Thymus (tissue), 11 donors: Measurements from ENCODE around the gene KDM5B. TPM values are rescaled to one million over a fixed set of nuclear protein-coding genes. Genes with fewer than 3 reads are reported as not detected.
"Not testable (repeated sequence)": the region's sequence is repeated elsewhere in the genome, so short reads cannot be mapped to it uniquely, and the experiment has no call there.

Experiments
- DNase-seq, 9 donors: peaks; one replicate each; pipeline ENCODE4 v3.0.0-alpha.2; 2013; ENCODE audit warnings: low spot score in 9 of 9, low read depth in 6 of 9, missing footprints in 1 of 9
- H3K27ac ChIP-seq, 2 donors: one replicate each; pipeline ENCODE4 v1.5.1; 2013; ENCODE audit warnings: control low read depth in 1 of 2, low read depth in 1 of 2, low read length in 1 of 2, mild to moderate bottlenecking in 1 of 2, moderate library complexity in 1 of 2
- H3K27me3 ChIP-seq, 2 donors: one replicate each; pipeline ENCODE4 v1.5.1; 2013; ENCODE audit warnings: low read length in 1 of 2; ENCODE audit not compliant: control insufficient read depth in 2 of 2, insufficient read depth in 1 of 2
- H3K36me3 ChIP-seq, 2 donors: one replicate each; pipeline ENCODE4 v1.5.1; 2013; ENCODE audit warnings: low read length in 1 of 2, mild to moderate bottlenecking in 1 of 2, moderate library complexity in 1 of 2; ENCODE audit not compliant: control insufficient read depth in 2 of 2, insufficient read depth in 2 of 2
- H3K4me1 ChIP-seq, 2 donors: one replicate each; pipeline ENCODE4 v1.5.1; 2013; ENCODE audit warnings: low read length in 2 of 2; ENCODE audit not compliant: control insufficient read depth in 2 of 2, insufficient read depth in 2 of 2
- H3K4me3 ChIP-seq, 2 donors: one replicate each; pipeline ENCODE4 v1.5.1; 2013; ENCODE audit warnings: low read length in 2 of 2, control low read depth in 1 of 2, mild to moderate bottlenecking in 1 of 2
- H3K9me3 ChIP-seq, 2 donors: one replicate each; pipeline ENCODE4 v1.5.1; 2013; ENCODE audit warnings: low read length in 1 of 2, mild to moderate bottlenecking in 1 of 2; ENCODE audit not compliant: control insufficient read depth in 2 of 2, insufficient read depth in 1 of 2
- WGBS: extraction: QIAGEN DNeasy Blood & Tissue Kit; methylation state at CpG from one replicate; pipeline ENCODE4 v1.1.7; 2013; 5-methylcytosine and 5-hydroxymethylcytosine counted together
- polyA plus RNA-seq: library from polyadenylated mRNA; stranded (reverse); fragments of 200-250 nt; gene quantifications from one replicate; pipeline ENCODE4 v1.2.3, GENCODE V29; 2013
- total RNA-seq: library from RNA; stranded (reverse); fragments of 120-200 nt; gene quantifications from one replicate; pipeline ENCODE4 v1.2.4, GENCODE V29; 2013
- donor health status: healthy.

Gene KDM5B
- total and polyA plus RNA-seq, 2 donors: 32.0 to 37.6 TPM

DNA sequence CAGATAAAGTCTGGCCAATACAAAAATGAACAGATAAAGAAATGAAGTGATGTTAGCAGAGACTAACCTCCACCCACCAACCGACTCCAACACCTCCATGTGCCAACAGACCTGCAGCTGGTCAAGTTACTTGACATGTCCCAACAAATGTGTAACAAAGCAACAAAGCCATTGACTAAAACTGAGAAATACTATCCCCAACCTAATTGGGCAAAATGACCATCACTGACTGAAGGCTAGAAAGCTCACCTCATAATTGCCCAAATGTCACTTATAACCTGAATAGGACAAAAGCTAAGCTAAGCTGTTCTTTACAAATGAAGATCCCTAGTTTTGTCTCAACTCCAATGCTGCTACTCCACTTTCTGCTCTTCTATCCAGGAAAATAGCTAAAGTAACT is 7.5 kb downstream of the KDM5B start:
- no peaks in the 10 kb centered on the region for H3K9me3 ChIP-seq
- no peak overlapping the region for H3K4me3 ChIP-seq
- 94% methylated on average over 1 of the region's 1 CpG for WGBS
- H3K27ac ChIP-seq: no peak overlapping the region
- no peaks in the 10 kb centered on the region for H3K27me3 ChIP-seq
- H3K4me1 ChIP-seq: peaks cover 2 to 5% of the 10 kb centered on the region in 2 donors
- H3K36me3 ChIP-seq: peaks cover 5 to 10% of the 10 kb centered on the region in 2 donors
- DNase-seq: no peak

GRCh38 chr1:202798792-202799331 is 9.4 kb downstream of the KDM5B start:
- H3K27me3 ChIP-seq: no peaks in the 10 kb centered on the region
- H3K36me3 ChIP-seq: peaks cover 5 to 10% of the 10 kb centered on the region in 2 donors
- H3K9me3 ChIP-seq: no peaks in the 10 kb centered on the region
- no peak overlapping the region for H3K4me3 ChIP-seq
- no peak for DNase-seq
- peaks cover 0 to 4% of the 10 kb centered on the region in 2 donors for H3K4me1 ChIP-seq
- H3K27ac ChIP-seq: no peak overlapping the region
- WGBS: 95% methylated on average over 6 of the region's 6 CpGs

DNA sequence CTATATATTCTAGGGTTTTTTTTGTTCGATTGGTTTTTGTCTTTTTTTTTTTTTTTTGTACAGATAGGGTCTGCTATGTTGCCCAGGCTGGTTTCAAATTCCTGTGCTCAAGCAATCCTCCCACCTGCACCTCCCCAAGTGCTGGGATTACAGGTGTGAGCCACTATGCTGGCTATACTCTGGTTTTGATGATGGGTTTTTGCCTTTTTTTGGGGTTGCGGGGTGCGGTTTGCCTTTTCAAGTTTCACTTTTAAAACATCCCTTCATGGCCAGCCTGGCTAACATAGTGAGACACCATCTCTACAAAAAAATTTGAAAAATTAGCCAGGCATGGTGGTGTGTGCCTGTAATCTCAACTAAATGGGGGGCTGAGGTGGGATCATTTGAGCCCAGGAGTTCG is 10.0 kb downstream of the KDM5B start:
- WGBS: 89% methylated on average over 4 of the region's 4 CpGs
- H3K4me1 ChIP-seq: peaks cover 0 to 4% of the 10 kb centered on the region in 2 donors
- H3K27me3 ChIP-seq: no peaks in the 10 kb centered on the region
- no peaks in the 10 kb centered on the region for H3K9me3 ChIP-seq
- no peak for DNase-seq
- H3K27ac ChIP-seq: no peak overlapping the region
- no peak overlapping the region for H3K4me3 ChIP-seq
- H3K36me3 ChIP-seq: peaks cover 5 to 10% of the 10 kb centered on the region in 2 donors

DNA sequence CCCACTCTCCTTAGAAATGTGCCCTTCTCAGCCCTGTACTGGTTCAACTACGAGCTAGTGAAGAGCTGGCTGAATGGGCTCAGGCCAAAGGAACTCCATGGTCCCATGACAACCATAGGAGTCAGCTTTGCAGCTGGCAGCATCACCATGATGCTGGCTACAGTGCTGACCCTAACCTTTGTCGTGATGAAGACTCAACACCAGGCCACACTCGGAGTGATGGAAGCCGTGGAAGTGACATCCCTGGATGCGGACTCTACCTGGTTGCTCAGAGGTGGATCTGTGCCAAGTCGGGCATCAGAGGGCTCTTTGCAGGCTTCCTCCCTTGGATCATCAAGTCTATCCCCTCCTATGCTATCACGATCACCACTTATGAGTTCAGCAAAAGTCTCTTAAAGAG is 11.6 kb downstream of the KDM5B start:
- Histone ChIP-seq H3K27me3 (no peaks in the 10 kb centered on the region), H3K4me3 (no peak overlapping the region), H3K4me1 (peaks cover 0 to 4% of the 10 kb centered on the region in 2 donors), H3K27ac (no peak overlapping the region), H3K9me3 (no peaks in the 10 kb centered on the region), H3K36me3 (peaks cover 5 to 10% of the 10 kb centered on the region in 2 donors)
- DNase-seq: no peak
- over 99% methylated on average over 7 of the region's 7 CpGs for WGBS

GRCh38 chr1:202794931-202795330 is 13.3 kb downstream of the KDM5B start:
- 97% methylated on average over 6 of the region's 6 CpGs for WGBS
- DNase-seq, H3K4me3 ChIP-seq, H3K4me1 ChIP-seq, H3K27ac ChIP-seq, H3K9me3 ChIP-seq, H3K27me3 ChIP-seq: not testable (repeated sequence)
- peaks cover 5 to 10% of the 10 kb centered on the region in 2 donors for H3K36me3 ChIP-seq

DNA sequence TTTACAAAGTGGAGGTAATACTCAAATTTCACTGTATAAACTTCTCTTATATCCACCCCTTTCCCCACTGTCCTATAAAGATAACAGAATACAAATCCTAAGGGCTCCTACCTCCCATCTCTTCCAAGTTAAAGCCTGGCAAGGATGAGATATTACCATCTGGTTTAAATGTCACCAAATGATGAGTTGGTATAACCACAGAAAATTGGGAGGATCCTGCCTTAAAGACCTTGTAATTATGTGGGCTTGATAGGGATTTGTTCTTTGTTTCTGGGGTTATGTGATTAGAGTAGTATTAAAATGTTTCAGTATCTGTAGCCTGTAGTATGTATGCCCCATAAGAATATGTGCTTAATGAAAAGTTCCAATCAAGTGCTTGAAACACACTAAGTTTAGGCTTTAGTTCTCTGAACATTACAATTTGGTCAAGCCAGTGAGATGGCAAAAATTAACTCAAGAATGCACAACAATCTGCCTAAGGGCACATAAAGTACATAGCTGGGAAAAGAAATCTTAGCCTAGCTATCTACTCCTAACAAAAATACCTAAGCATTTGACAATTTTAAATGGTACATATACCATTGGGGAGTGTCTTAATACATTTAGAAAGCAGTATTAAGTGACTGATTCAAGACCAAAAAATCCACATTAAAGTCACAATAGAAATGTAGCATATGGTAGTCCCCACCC is 14.0 kb downstream of the KDM5B start:
- no peaks in the 10 kb centered on the region for H3K9me3 ChIP-seq
- peaks cover 0 to 4% of the 10 kb centered on the region in 2 donors for H3K4me1 ChIP-seq
- no peak overlapping the region for H3K27ac ChIP-seq
- peaks cover 5 to 10% of the 10 kb centered on the region in 2 donors for H3K36me3 ChIP-seq
- DNase-seq: no peak
- H3K4me3 ChIP-seq: no peak overlapping the region
- H3K27me3 ChIP-seq: no peaks in the 10 kb centered on the region

GRCh38 chr1:202791077-202791747 is 17.0 kb downstream of the KDM5B start:
- Histone ChIP-seq H3K4me1 (no peaks in the 10 kb centered on the region), H3K36me3 (peaks cover 0 to 4% of the 10 kb centered on the region in 2 donors), H3K4me3 (no peak overlapping the region), H3K27ac (no peak overlapping the region), H3K27me3 (no peaks in the 10 kb centered on the region), H3K9me3 (no peaks in the 10 kb centered on the region)
- no peak for DNase-seq
- WGBS: 94% methylated on average over 4 of the region's 4 CpGs

DNA sequence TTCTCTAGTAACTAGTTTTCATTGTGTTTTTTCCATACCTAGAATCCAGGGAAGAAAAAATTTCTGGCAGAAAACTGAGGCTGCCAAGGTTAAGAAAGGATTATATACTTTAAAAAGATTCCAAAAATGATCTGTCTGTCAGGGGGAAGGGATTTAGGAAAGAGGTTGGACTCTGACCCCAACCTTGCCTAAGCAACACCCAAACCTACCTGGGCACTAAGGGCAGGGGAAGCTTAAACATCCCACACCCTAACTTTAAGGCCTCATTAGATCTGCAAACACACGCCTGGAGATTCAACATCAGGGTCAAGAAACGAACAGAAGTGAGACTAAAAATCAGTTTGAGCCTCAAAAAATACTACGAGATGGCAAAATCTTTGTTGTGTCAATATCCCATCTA is 19.4 kb downstream of the KDM5B start:
- WGBS: 96% methylated on average over 3 of the region's 3 CpGs
- Histone ChIP-seq H3K9me3 (no peaks in the 10 kb centered on the region), H3K27me3 (no peaks in the 10 kb centered on the region), H3K27ac (no peak overlapping the region), H3K4me3 (no peak overlapping the region), H3K4me1 (no peaks in the 10 kb centered on the region), H3K36me3 (no peaks in the 10 kb centered on the region)
- DNase-seq: no peak

DNA sequence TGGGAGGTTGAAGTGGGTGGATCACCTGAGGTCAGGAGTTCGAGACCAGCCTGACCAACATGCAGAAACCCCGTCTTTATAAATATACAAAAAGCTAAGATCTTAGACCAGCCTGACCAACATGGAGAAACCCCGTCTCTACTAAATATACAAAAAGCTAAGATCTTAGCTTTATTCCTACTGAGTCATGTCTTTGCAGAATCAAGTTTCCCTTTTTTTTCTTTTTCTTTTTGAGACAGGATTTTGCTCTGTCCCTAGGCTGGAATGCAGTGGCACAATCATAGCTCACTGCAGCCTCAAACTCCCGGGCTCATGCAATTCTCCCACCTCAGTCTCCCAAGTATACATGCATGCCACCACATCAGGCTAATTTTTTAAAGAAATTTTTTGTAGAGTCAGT is 21.4 kb downstream of the KDM5B start:
- no peak overlapping the region for H3K27ac ChIP-seq
- H3K4me1 ChIP-seq: no peaks in the 10 kb centered on the region
- no peaks in the 10 kb centered on the region for H3K9me3 ChIP-seq
- no peaks in the 10 kb centered on the region for H3K27me3 ChIP-seq
- H3K4me3 ChIP-seq: no peak overlapping the region
- WGBS: 87% methylated on average over 4 of the region's 4 CpGs
- no peaks in the 10 kb centered on the region for H3K36me3 ChIP-seq
- DNase-seq: no peak
